HepG2 (cell line): Measurements from ENCODE around the gene ALK. TPM values are rescaled to one million over a fixed set of nuclear protein-coding genes. Genes with fewer than 3 reads are reported as not detected.

ENCODE experiments used
- ATAC-seq: fragments of 200-7000 bp; cut with Tn5 transposase; 3 replicates; pipeline ENCODE4 v1.9.1; 2020; ENCODE audit warnings: mild to moderate bottlenecking, moderate library complexity
- BruUV-seq: library from RNA; stranded (reverse); fragments of 400-500 nt; replicated peaks from 2 replicates; lab custom pipeline; 2021; lab: Mats Ljungman, UMichigan
- CTCF ChIA-PET: fragments of 300-600 bp; formaldehyde crosslinking; extraction: SDS; loops from one replicate; lab custom pipeline; 2021; ENCODE audit warnings: low total read pairs, inconsistent platforms, low intra/inter-chr PET ratio; lab: Yijun Ruan, JAX
- POLR2A ChIA-PET: fragments of 350-600 bp; sonication (Branson Sonifier 250); formaldehyde crosslinking; loops from one replicate; lab custom pipeline; 2020; ENCODE audit warnings: antibody characterized with exemption, inconsistent platforms; lab: Yijun Ruan, JAX
- DNase-seq: peaks from one replicate; pipeline ENCODE4 v3.0.0-alpha.2; 2015; ENCODE audit warnings: low spot score
- FAIRE-seq: peaks from 3 replicates; lab custom pipeline; 2011; peaks lifted over from hg19 to GRCh38; lab: Jason Lieb, UNC
- H2AFZ ChIP-seq: one replicate; pipeline ENCODE4 v1.6.1; 2011; ENCODE audit warnings: low read length, inconsistent platforms
- H3K27ac ChIP-seq: fragments of 300-600 bp; 3 replicates; pipeline ENCODE4 v1.8.0; 2011; ENCODE audit warnings: mixed run types, mild to moderate bottlenecking, mixed read lengths, low read length, inconsistent platforms; ENCODE audit not compliant: insufficient read depth; ENCODE audit errors: extremely low read length
- H3K27me3 ChIP-seq, 2 experiments: fragments of 200-600 bp in 1 of 2; 2 replicates in 1 of 2; 3 replicates in 1 of 2; pipeline versions ENCODE4 v1.6.0 to v1.8.0; 2011; ENCODE audit warnings: low read length in 2 of 2, mild to moderate bottlenecking in 2 of 2, moderate library complexity in 2 of 2, inconsistent platforms in 1 of 2; ENCODE audit not compliant: insufficient read depth in 2 of 2, control insufficient read depth in 1 of 2
- H3K36me3 ChIP-seq, 2 experiments: fragments of 200-600 bp in 1 of 2; replicated peaks in 1 of 2; 2 replicates in 1 of 2; 3 replicates in 1 of 2; pipeline versions ENCODE4 v1.5.1 to v1.8.0; 2011; ENCODE audit warnings: low read length in 2 of 2, inconsistent platforms in 1 of 2; ENCODE audit not compliant: insufficient read depth in 2 of 2, control insufficient read depth in 1 of 2
- H3K4me1 ChIP-seq: 2 replicates; pipeline ENCODE4 v1.5.1; 2012; ENCODE audit warnings: low read length, inconsistent platforms; ENCODE audit not compliant: insufficient read depth
- H3K4me2 ChIP-seq: 2 replicates; pipeline ENCODE4 v1.6.0; 2011; ENCODE audit warnings: low read depth, low read length, inconsistent platforms
- H3K4me3 ChIP-seq, 3 experiments: fragments of 200-600 bp in 1 of 3; sonication (generic), shearing (Covaris generic) in 1 of 3; replicated peaks in 1 of 3; 2 replicates each; pipeline ENCODE4 v1.5.1; 2011 to 2016; ENCODE audit warnings: low read length in 3 of 3, inconsistent platforms in 2 of 3, low read depth in 2 of 3, mild to moderate bottlenecking in 2 of 3, control low read depth in 1 of 3, mixed read lengths in 1 of 3; ENCODE audit not compliant: insufficient read depth in 1 of 3
- H3K79me2 ChIP-seq: one replicate; pipeline ENCODE4 v1.6.1; 2011; ENCODE audit warnings: low read length, inconsistent platforms; ENCODE audit not compliant: insufficient read depth
- H3K9ac ChIP-seq: 2 replicates; pipeline ENCODE4 v1.6.0; 2011; ENCODE audit warnings: mild to moderate bottlenecking, low read depth, low read length, inconsistent platforms; ENCODE audit not compliant: insufficient read depth
- H3K9me3 ChIP-seq: 2 replicates; pipeline ENCODE4 v1.5.1; 2012; ENCODE audit warnings: mild to moderate bottlenecking, low read length
- H4K20me1 ChIP-seq: 2 replicates; pipeline ENCODE4 v1.6.0; 2011; ENCODE audit warnings: inconsistent platforms, mild to moderate bottlenecking, low read length, moderate library complexity; ENCODE audit not compliant: insufficient read depth
- ATF7 ChIP-seq, 2 experiments: fragments of 450-650 bp in 1 of 2; sonication (generic) in 1 of 2; formaldehyde crosslinking in 1 of 2; IDR thresholded peaks; 2 replicates each; pipeline versions ENCODE4 v1.4.0 to v1.6.1; 2016 to 2020; ENCODE audit warnings: antibody characterized with exemption in 1 of 2, mild to moderate bottlenecking in 1 of 2, missing genetic modification reagents in 1 of 2
- CREB1 ChIP-seq, 2 experiments: fragments of 450-650 bp in 1 of 2; IDR thresholded peaks; 2 replicates each; pipeline ENCODE4 v1.6.1; 2016 to 2017; ENCODE audit warnings: control low read depth in 1 of 2, mild to moderate bottlenecking in 1 of 2, missing compliant biosample characterization in 1 of 2, missing genetic modification characterization in 1 of 2
- DRAP1 ChIP-seq: IDR thresholded peaks from 2 replicates; pipeline ENCODE4 v1.6.1; 2016; ENCODE audit warnings: missing genetic modification reagents, missing compliant biosample characterization
- MLXIP ChIP-seq: sonication (generic); formaldehyde crosslinking; IDR thresholded peaks from 2 replicates; pipeline ENCODE4 v1.9.0; 2021; ENCODE audit warnings: missing genetic modification reagents, borderline replicate concordance
- WGBS: methylation state at CpG from one replicate; pipeline ENCODE4 v1.1.6; 2017; ENCODE audit warnings: low lambda C conversion rate; 5-methylcytosine and 5-hydroxymethylcytosine counted together
- in situ Hi-C: cut with HindIII; loops from 2 replicates; pipeline ENCODE4 v1.10.0; 2017; ENCODE audit warnings: low pct_unique_long_range_greater_than_20kb; ENCODE audit not compliant: extremely low pct_ligation_motif_present
- intact Hi-C: fragments of 100-400 bp; cut with micrococcal nuclease; formaldehyde crosslinking; loops from one replicate; pipeline ENCODE4 v1.10.0; 2022; ENCODE audit not compliant: unreplicated experiment
- polyA plus RNA-seq, 8 experiments: library from polyadenylated mRNA; depleted of rRNA in 3 of 8; stranded (reverse) in 7 of 8; unstranded in 1 of 8; fragments of >200 nt; fragmentation: Illumina TruSeq in 4 of 8; extraction: Trizol in 4 of 8; gene quantifications; 2 replicates each; pipeline versions ENCODE4 v1.2.1 to v1.2.3, GENCODE V29; 2011 to 2016; ENCODE audit warnings: low read depth in 4 of 8, missing spikeins in 1 of 8, mixed read lengths in 1 of 8; ENCODE audit not compliant: insufficient read depth in 1 of 8
- total RNA-seq, 5 experiments: library from RNA; depleted of rRNA; stranded (reverse); fragments of >200 nt; fragmentation: Illumina TruSeq; extraction: Trizol; gene quantifications; 2 replicates each; pipeline ENCODE4 v1.2.3, GENCODE V29; 2016; ENCODE audit warnings: low read depth in 1 of 5

ALK gene
- total and polyA plus RNA-seq, 2 of the 13 experiments (the other 11 are each of a cell fraction or from before 2014, with no cell fraction given): not detected

- no peaks in the 10 kb centered on the region for H3K79me2 ChIP-seq
- no peaks in the 10 kb centered on the region for H3K36me3 ChIP-seq
- no peak overlapping the region for H3K27ac ChIP-seq
- in situ Hi-C loops: no loop called here
- H3K4me2 ChIP-seq: no peak overlapping the region
- TF ChIP-seq CREB1 (IDR thresholded peaks at IDR 0.05) (peak; percentile 33; the same call in 1 of the 2 replicates), CREB1 (CRISPR knock-in tag; IDR thresholded peaks at IDR 0.05) (no peak), MLXIP (no peak), ATF7 (IDR thresholded peaks at IDR 0.05) (peak; percentile 60; the same call in 1 of the 2 replicates), ATF7 (CRISPR knock-in tag; IDR thresholded peaks at IDR 0.05) (no peak), DRAP1 (CRISPR knock-in tag) (no peak)
- BruUV-seq: no TSS peak
- POLR2A ChIA-PET: no interaction called here
- H4K20me1 ChIP-seq: no peaks in the 10 kb centered on the region
- H3K9ac ChIP-seq: no peak overlapping the region
- H3K4me1 ChIP-seq: no peaks in the 10 kb centered on the region
- no peak overlapping the region for H3K4me3 ChIP-seq
- FAIRE-seq (no peak), DNase-seq (no peak), ATAC-seq (no peak)
- H3K9me3 ChIP-seq: no peaks in the 10 kb centered on the region
- intact Hi-C loops: no loop called here
- CTCF ChIA-PET: no interaction called here
- no peak overlapping the region for H2AFZ ChIP-seq
- WGBS: 3% methylated on average over 8 of the region's 8 CpGs
- peaks cover 2 to 16% of the 10 kb centered on the region in 2 experiments; a peak in 3 of 5 replicates for H3K27me3 ChIP-seq
Measured at GRCh38 chr2:29398384-29399237, 522.8 kb downstream of the ALK start.
